Cardiac muscle cell (in vitro differentiated cells and primary cell): ENCODE measurements around the gene SGF29. TPM values are rescaled to one million over a fixed set of nuclear protein-coding genes. Genes with fewer than 3 reads are reported as not detected.
"Not testable (repeated sequence)": the region's sequence is repeated elsewhere in the genome, so short reads cannot be mapped to it uniquely, and the experiment has no call there.

Experiments used
- DNase-seq, 2 donors: peaks; one replicate each; pipeline versions ENCODE4 v3.0.0 to v3.0.0-alpha.2; 2010 to 2017; ENCODE audit warnings: low read depth in 1 of 2, low spot score in 1 of 2
- H3K27ac ChIP-seq: fragments of 200-600 bp; sonication (generic); 2 replicates; pipeline ENCODE4 v1.5.1; 2016
- H3K27me3 ChIP-seq: fragments of 200-600 bp; sonication (generic); 2 replicates; pipeline ENCODE4 v1.6.0; 2016; ENCODE audit warnings: control low read depth
- H3K36me3 ChIP-seq: fragments of 200-600 bp; sonication (generic); 2 replicates; pipeline ENCODE4 v1.5.1; 2016; ENCODE audit warnings: control low read depth
- H3K4me1 ChIP-seq: fragments of 200-600 bp; sonication (generic); 2 replicates; pipeline ENCODE4 v1.8.1; 2017; ENCODE audit warnings: low read depth, mild to moderate bottlenecking, mixed run types
- H3K4me3 ChIP-seq: fragments of 200-600 bp; sonication (generic); 2 replicates; pipeline ENCODE4 v1.5.1; 2016; ENCODE audit warnings: mild to moderate bottlenecking
- H3K9me3 ChIP-seq: fragments of 200-600 bp; sonication (generic); 2 replicates; pipeline ENCODE4 v1.5.1; 2017; ENCODE audit warnings: low read depth, mild to moderate bottlenecking, control low read depth
- CTCF ChIP-seq: IDR thresholded peaks from 2 replicates; pipeline ENCODE4 v1.5.1; 2012; ENCODE audit warnings: low read depth, mild to moderate bottlenecking, low read length
- polyA plus RNA-seq: library from polyadenylated mRNA; unstranded; fragments of >200 nt; fragmentation: Nextera tagmentation; extraction: Ambion mirVana; gene quantifications from 2 replicates; pipeline ENCODE4 v1.2.1, GENCODE V29; 2016
- total RNA-seq: library from RNA; depleted of rRNA; stranded (reverse); fragments of >200 nt; gene quantifications from 2 replicates; pipeline ENCODE4 v1.2.3, GENCODE V29; 2016

Gene SGF29
- total and polyA plus RNA-seq, 2 experiments from 2014 or later, result 21.7 to 28.8 TPM

GRCh38 chr16:28609631-28610594 lies 56.2 kb downstream of the SGF29 start, which contains the start of gene SULT1A1:
TSS of gene SULT1A1 (minus strand) at chr16:28610044. CDS start at chr16:28608855, 1,189 bp downstream.
- Histone ChIP-seq H3K9me3 (no peaks in the 10 kb centered on the region), H3K27me3 (no peaks in the 10 kb centered on the region), H3K4me3 (no peak within 1 kb of the TSS), H3K4me1 (peaks cover 13% of the 10 kb centered on the region), H3K27ac (peak within 1 kb of the TSS; percentile 78), H3K36me3 (no peaks in the 10 kb centered on the region)
- TF ChIP-seq CTCF, result no peak
- DNase-seq, result peak; percentile 21 to 76

DNA sequence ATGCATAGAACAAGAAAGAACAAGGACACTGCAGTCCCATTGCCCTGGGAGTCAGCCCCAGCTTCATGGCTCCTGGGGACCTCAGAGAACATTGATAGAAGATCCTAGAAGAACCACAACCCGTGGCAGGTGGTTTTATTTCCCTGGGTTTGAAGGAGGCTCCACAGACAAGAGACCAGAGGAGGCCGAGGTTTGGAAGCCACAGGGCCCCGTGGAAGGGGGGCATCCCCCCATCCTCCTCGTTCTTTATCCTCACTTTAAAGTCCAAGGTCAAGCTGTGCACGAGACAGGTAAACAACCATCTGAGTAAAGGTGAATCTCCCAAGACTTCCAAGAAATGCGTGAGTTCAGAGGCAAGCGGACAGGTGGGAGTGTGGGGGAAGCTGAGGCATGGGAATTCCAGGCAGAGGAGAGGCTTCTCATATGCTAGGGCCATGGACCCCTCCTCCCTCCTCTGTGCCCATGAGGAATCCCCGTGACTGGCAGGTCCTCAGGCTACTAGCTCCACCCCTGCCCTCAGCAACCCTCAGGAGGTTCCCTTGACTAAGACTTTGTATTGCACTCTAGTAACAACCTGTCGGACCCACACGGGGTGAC lies 57.0 kb downstream of the SGF29 start:
- H3K9me3 ChIP-seq, result no peaks in the 10 kb centered on the region
- no peak for TF ChIP-seq CTCF
- no peak overlapping the region for H3K4me3 ChIP-seq
- H3K27ac ChIP-seq, result peak overlapping the region; percentile 28
- H3K36me3 ChIP-seq, result no peaks in the 10 kb centered on the region
- H3K27me3 ChIP-seq, result no peaks in the 10 kb centered on the region
- DNase-seq, result no peak
- H3K4me1 ChIP-seq, result peaks cover 13% of the 10 kb centered on the region

- not testable (repeated sequence) for H3K27me3 ChIP-seq, H3K4me3 ChIP-seq, H3K9me3 ChIP-seq, H3K36me3 ChIP-seq, H3K27ac ChIP-seq, DNase-seq
- peaks cover 13% of the 10 kb centered on the region for H3K4me1 ChIP-seq
Measured at GRCh38 chr16:28612359-28613280, 58.9 kb downstream of the SGF29 start.

DNA sequence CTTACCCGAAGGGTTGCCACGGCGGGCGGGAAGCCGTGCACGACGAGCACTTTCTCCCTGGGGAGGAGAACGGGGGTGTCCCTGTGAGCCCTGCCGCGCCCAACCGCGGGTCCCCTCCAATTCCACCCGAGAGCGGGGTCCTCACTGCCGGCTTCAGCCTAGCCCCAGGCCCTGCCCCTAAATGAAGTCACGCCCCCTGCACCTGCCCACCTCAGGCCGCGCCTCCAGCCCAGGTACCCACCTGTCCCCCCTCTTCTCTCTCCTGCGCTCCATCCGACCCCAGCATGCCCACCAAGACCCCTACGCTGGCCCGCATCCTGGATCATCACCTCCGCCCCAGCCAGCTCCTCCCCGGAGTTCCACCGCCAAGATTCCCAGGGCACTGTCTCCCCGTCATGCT lies 60.2 kb downstream of the SGF29 start:
- not testable (repeated sequence) for H3K4me3 ChIP-seq, H3K9me3 ChIP-seq, H3K27me3 ChIP-seq, DNase-seq, H3K36me3 ChIP-seq, H3K27ac ChIP-seq
- peaks cover 13% of the 10 kb centered on the region for H3K4me1 ChIP-seq

GRCh38 chr16:28614561-28614960 lies 60.8 kb downstream of the SGF29 start:
- not testable (repeated sequence) for H3K27ac ChIP-seq, DNase-seq, H3K9me3 ChIP-seq, H3K27me3 ChIP-seq, H3K4me3 ChIP-seq, H3K36me3 ChIP-seq
- H3K4me1 ChIP-seq, result peaks cover 12% of the 10 kb centered on the region

GRCh38 chr16:28615486-28616223 lies 61.9 kb downstream of the SGF29 start:
- not testable (repeated sequence) for H3K27me3 ChIP-seq, H3K27ac ChIP-seq, H3K36me3 ChIP-seq, H3K4me1 ChIP-seq, H3K9me3 ChIP-seq, H3K4me3 ChIP-seq
- peak; percentile 51 to 56 for DNase-seq
- TF ChIP-seq CTCF, result peak; percentile 59

- H3K4me3 ChIP-seq, H3K9me3 ChIP-seq, H3K4me1 ChIP-seq, H3K36me3 ChIP-seq, H3K27ac ChIP-seq, H3K27me3 ChIP-seq, DNase-seq: not testable (repeated sequence)
Measured at GRCh38 chr16:28616224-28616577, 62.5 kb downstream of the SGF29 start.
